Ovary (tissue), 9 donors: ENCODE results near the gene TNKS1BP1. TPM values are rescaled to one million over a fixed set of nuclear protein-coding genes. Genes with fewer than 3 reads are reported as not detected.

ENCODE experiments used
- DNase-seq, 5 donors: peaks; one replicate each; pipeline ENCODE4 v3.0.0-alpha.2; 2019 to 2020
- H3K27ac ChIP-seq, 2 donors: fragments of 200-600 bp; one replicate each; pipeline versions ENCODE4 v1.5.1 to v1.8.0; 2019 to 2022
- H3K27me3 ChIP-seq: fragments of 200-600 bp; one replicate; pipeline ENCODE4 v1.8.0; 2022
- H3K36me3 ChIP-seq: fragments of 200-600 bp; sonication (generic); one replicate; pipeline ENCODE4 v1.5.1; 2019
- H3K4me1 ChIP-seq: one replicate; pipeline ENCODE4 v1.8.1; 2013; ENCODE audit warnings: mild to moderate bottlenecking, moderate library complexity; ENCODE audit not compliant: insufficient read depth
- H3K4me3 ChIP-seq: fragments of 200-600 bp; sonication (generic); one replicate; pipeline ENCODE4 v1.5.1; 2017
- H3K9me3 ChIP-seq, 2 donors: fragments of 200-600 bp in 1 of 2; sonication (generic) in 1 of 2; one replicate each; pipeline versions ENCODE4 v1.5.1 to v1.8.1; 2013 to 2019; ENCODE audit warnings: mild to moderate bottlenecking in 1 of 2, moderate library complexity in 1 of 2
- CTCF ChIP-seq, 3 donors: fragments of 450-650 bp in 2 of 3; fragments of 200-600 bp in 1 of 3; IDR thresholded peaks; one replicate each; pipeline versions ENCODE4 v1.5.1 to v1.8.0; 2016 to 2022; ENCODE audit warnings: antibody characterized with exemption in 3 of 3, mild to moderate bottlenecking in 1 of 3
- EP300 ChIP-seq: sonication (generic); formaldehyde crosslinking; IDR thresholded peaks from one replicate; pipeline ENCODE4 v1.6.1; 2017; ENCODE audit warnings: antibody characterized with exemption
- POLR2A ChIP-seq: fragments of 450-650 bp; IDR thresholded peaks from one replicate; pipeline ENCODE4 v1.6.1; 2017; ENCODE audit warnings: antibody characterized with exemption, mild to moderate bottlenecking, moderate library complexity
- WGBS, 3 donors: extraction: QIAGEN DNeasy Blood & Tissue Kit in 1 of 3; methylation state at CpG; one replicate each; pipeline versions ENCODE4 v1.1.5 to v1.1.7; 2013 to 2017; 5-methylcytosine and 5-hydroxymethylcytosine counted together
- intact Hi-C, 4 donors: fragments of 100-400 bp; cut with DNase I; formaldehyde crosslinking; loops; one replicate each; pipeline versions ENCODE4 v1.11.0 to v1.15.1; 2022 to 2023
- polyA plus RNA-seq, 2 donors: library from polyadenylated mRNA; stranded (reverse); fragments of 200-250 nt in 1 of 2; fragments of 350-450 nt in 1 of 2; fragmentation: Illumina TruSeq in 1 of 2; extraction: RNeasy Lipid Tissue Mini Kit (QIAGEN cat#74804) in 1 of 2; gene quantifications; one replicate each; pipeline ENCODE4 v1.2.3, GENCODE V29; 2013 to 2014
- total RNA-seq, 7 donors: library from RNA; depleted of rRNA in 2 of 7; stranded (reverse); fragments of >200 nt in 2 of 7; fragmentation: NEBNext Ultra II Directional in 3 of 7; extraction: Animal tissue kit (Norgen Biotek cat#: 25700) in 3 of 7; gene quantifications; one replicate each; pipeline versions ENCODE4 v1.1.0 to v1.2.4, GENCODE V29; 2016 to 2023
- donor health status: DM: no; HTN: no; CAD: no; lungs with moderate emphysema.
- donor health status: DM: no; HTN: no; CAD: no.
- donor health status: Bipolar disorder and iron deficiency.
- donor health status: DM: yes; HTN: yes; CAD: no.
- donor health status: DM: no; HTN: no; CAD: no.
- donor health status: DM: yes; HTN: yes; CAD: no.

TNKS1BP1 gene
- total and polyA plus RNA-seq, 9 donors, result 45.2 to 230 (median 132) TPM

- TF ChIP-seq POLR2A, result no peak
- TF ChIP-seq CTCF (IDR thresholded peaks at IDR 0.05), result no peak
- no peak for TF ChIP-seq EP300
- no peak for DNase-seq
- Histone ChIP-seq H3K36me3 (no peaks in the 10 kb centered on the region), H3K27ac (no peak overlapping the region), H3K27me3 (no peaks in the 10 kb centered on the region), H3K4me3 (no peak overlapping the region), H3K4me1 (peaks cover 31% of the 10 kb centered on the region), H3K9me3 (no peaks in the 10 kb centered on the region)
- 60 to 78% (median 75%) methylated on average over 7 of the region's 7 CpGs for WGBS, 3 donors
- intact Hi-C loops, result no loop called here
These were observed 17.0 kb downstream of the TNKS1BP1 start for GRCh38 chr11:57307666-57308270.

GRCh38 chr11:57306940-57307565 lies 17.7 kb downstream of the TNKS1BP1 start:
- no peak for DNase-seq
- Histone ChIP-seq H3K4me3 (no peak overlapping the region), H3K9me3 (no peaks in the 10 kb centered on the region), H3K27ac (no peak overlapping the region), H3K4me1 (peaks cover 26% of the 10 kb centered on the region), H3K36me3 (no peaks in the 10 kb centered on the region), H3K27me3 (no peaks in the 10 kb centered on the region)
- TF ChIP-seq CTCF (IDR thresholded peaks at IDR 0.05) (no peak), EP300 (no peak), POLR2A (no peak)
- intact Hi-C loops, result no loop called here
- WGBS, 3 donors, result 82 to 88% (median 84%) methylated on average over 9 of the region's 9 CpGs

- no peak for TF ChIP-seq EP300
- TF ChIP-seq POLR2A, result no peak
- no peak for TF ChIP-seq CTCF (IDR thresholded peaks at IDR 0.05)
- WGBS, 3 donors, result 72 to 80% (median 74%) methylated on average over 15 of the region's 15 CpGs
- H3K36me3 ChIP-seq, result no peaks in the 10 kb centered on the region
- DNase-seq, result no peak
- H3K27ac ChIP-seq, result no peak overlapping the region
- no peaks in the 10 kb centered on the region for H3K9me3 ChIP-seq
- no peaks in the 10 kb centered on the region for H3K27me3 ChIP-seq
- intact Hi-C loops, result no loop called here
- peaks cover 23% of the 10 kb centered on the region for H3K4me1 ChIP-seq
- H3K4me3 ChIP-seq, result no peak overlapping the region
These were observed 18.4 kb downstream of the TNKS1BP1 start for GRCh38 chr11:57306161-57306876.

GRCh38 chr11:57305523-57305922 lies 19.2 kb downstream of the TNKS1BP1 start:
- Histone ChIP-seq H3K9me3 (no peaks in the 10 kb centered on the region), H3K36me3 (no peaks in the 10 kb centered on the region), H3K27me3 (no peaks in the 10 kb centered on the region), H3K4me1 (peaks cover 19% of the 10 kb centered on the region), H3K4me3 (no peak overlapping the region), H3K27ac (no peak overlapping the region)
- 50 to 70% (median 59%) methylated on average over 8 of the region's 8 CpGs for WGBS, 3 donors
- intact Hi-C loops, result no loop called here
- TF ChIP-seq EP300 (no peak), POLR2A (no peak), CTCF (IDR thresholded peaks at IDR 0.05) (no peak)
- DNase-seq, result no peak
